CD4-positive, alpha-beta T cell treated with Interleukin-15 for 4 hours (primary cell): ENCODE data around the gene PCGF1.
"Not testable (repeated sequence)": the region's sequence is repeated elsewhere in the genome, so short reads cannot be mapped to it uniquely, and the experiment has no call there.

ENCODE experiments used
- DNase-seq: peaks from one replicate; pipeline ENCODE4 v3.0.0-alpha.2; 2020; ENCODE audit warnings: low spot score

The PCGF1 gene

GRCh38 chr2:74472086-74472944, 35.2 kb downstream of the PCGF1 start, which contains the start of gene MRPL53:
MRPL53 (minus strand) TSS chr2:74472680; CDS start chr2:74472660, 20 bp downstream.
- peak; percentile 96 for DNase-seq

GRCh38 chr2:74471332-74472065, 36.0 kb downstream of the PCGF1 start:
- no peak for DNase-seq

GRCh38 chr2:74470742-74471141, 36.8 kb downstream of the PCGF1 start:
- DNase-seq = not testable (repeated sequence)

- DNase-seq = no peak
Observed at GRCh38 chr2:74464406-74464805, 43.1 kb downstream of the PCGF1 start.

GRCh38 chr2:74462786-74463105, 44.7 kb downstream of the PCGF1 start:
- DNase-seq = no peak

GRCh38 chr2:74462054-74462785, 45.3 kb downstream of the PCGF1 start:
- no peak for DNase-seq

GRCh38 chr2:74461187-74462053, 46.1 kb downstream of the PCGF1 start:
- DNase-seq = no peak

GRCh38 chr2:74460187-74460586, 47.3 kb downstream of the PCGF1 start:
- DNase-seq = not testable (repeated sequence)

GRCh38 chr2:74459503-74460118, 47.9 kb downstream of the PCGF1 start:
- DNase-seq = not testable (repeated sequence)

GRCh38 chr2:74458938-74459363, 48.5 kb downstream of the PCGF1 start:
- DNase-seq = no peak

GRCh38 chr2:74458132-74458937, 49.2 kb downstream of the PCGF1 start, which contains the start of gene WBP1:
WBP1 (plus strand) TSS chr2:74458438; CDS start chr2:74458603, 165 bp downstream.
- peak; percentile 100 for DNase-seq

- DNase-seq = peak; percentile 82
Observed at GRCh38 chr2:74457549-74458131, 49.9 kb downstream of the PCGF1 start.

- DNase-seq = no peak
Observed at GRCh38 chr2:74457129-74457548, 50.4 kb downstream of the PCGF1 start.
